ENCODE measurements around the gene OGFOD3. TPM values are rescaled to one million over a fixed set of nuclear protein-coding genes. Genes with fewer than 3 reads are reported as not detected.

The OGFOD3 gene
- total RNA-seq, 1 donor from 2014 or later, result 15.7 TPM

DNA sequence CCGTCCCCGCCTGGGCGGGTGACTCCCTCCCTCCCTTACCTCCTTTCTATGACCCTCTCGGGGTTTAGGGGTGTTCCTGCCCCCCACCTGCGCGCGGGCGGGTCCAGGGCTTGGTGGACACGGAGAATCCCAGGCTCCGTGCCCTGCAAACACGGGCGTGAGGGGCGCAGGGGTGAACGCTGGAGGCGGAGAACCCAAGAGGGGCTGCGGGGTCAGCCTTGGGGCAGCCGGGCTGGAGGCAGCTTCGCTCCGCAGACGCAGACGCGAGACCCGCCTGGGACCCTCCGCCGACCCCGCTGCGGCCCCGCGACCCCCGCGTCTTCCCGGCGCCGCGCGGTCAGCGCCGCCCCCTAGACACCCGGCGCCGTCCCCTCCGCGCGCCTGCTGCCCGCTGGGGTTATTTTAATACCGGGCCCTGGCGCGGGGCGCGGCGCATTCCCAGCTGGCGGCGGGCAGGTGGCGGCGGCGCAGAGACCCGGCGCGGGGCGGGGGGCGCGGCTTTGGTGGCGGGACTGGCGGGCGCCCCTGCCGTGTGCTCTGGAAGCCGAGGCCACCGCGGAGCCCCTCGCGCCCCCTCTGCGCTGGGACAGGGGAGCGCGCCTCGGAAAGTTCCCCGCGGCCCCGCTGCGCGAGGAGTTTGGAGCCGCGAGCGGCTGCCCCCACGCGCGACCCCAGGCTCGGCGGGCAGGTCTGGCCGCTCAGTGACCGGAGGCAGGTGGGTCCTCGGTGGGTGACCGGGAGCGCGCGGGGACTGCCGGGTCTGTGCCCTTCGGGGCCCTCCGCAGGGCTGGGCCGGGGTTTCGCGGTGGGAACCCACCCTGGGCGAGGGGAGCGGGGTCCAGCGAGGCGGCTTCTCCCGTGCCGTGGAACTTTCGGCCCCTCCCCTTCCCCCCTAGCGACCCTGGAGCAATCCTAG, 46.8 kb downstream of the OGFOD3 start, which contains the start of gene UTS2R:
TSS of gene UTS2R (plus strand) at position 433 of the 916 bp plus-strand sequence. CDS start 2,560 bp downstream, outside the sequence.
- no peak within 1 kb of the TSS for H3K27ac Mint-ChIP-seq (ENCODE audit: unreplicated experiment)
- peaks cover 10% of the 10 kb centered on the region for H3K27me3 Mint-ChIP-seq (ENCODE audit: unreplicated experiment)
- peaks cover 4% of the 10 kb centered on the region for H3K4me1 Mint-ChIP-seq (ENCODE audit: unreplicated experiment)
- H3K9me3 Mint-ChIP-seq (ENCODE audit: unreplicated experiment), result no peaks in the 10 kb centered on the region
- no peak for DNase-seq (ENCODE audit: low spot score)
- H3K36me3 Mint-ChIP-seq (ENCODE audit: low read depth, unreplicated experiment), result no peaks in the 10 kb centered on the region
- TF ChIP-seq, protein P1, sequence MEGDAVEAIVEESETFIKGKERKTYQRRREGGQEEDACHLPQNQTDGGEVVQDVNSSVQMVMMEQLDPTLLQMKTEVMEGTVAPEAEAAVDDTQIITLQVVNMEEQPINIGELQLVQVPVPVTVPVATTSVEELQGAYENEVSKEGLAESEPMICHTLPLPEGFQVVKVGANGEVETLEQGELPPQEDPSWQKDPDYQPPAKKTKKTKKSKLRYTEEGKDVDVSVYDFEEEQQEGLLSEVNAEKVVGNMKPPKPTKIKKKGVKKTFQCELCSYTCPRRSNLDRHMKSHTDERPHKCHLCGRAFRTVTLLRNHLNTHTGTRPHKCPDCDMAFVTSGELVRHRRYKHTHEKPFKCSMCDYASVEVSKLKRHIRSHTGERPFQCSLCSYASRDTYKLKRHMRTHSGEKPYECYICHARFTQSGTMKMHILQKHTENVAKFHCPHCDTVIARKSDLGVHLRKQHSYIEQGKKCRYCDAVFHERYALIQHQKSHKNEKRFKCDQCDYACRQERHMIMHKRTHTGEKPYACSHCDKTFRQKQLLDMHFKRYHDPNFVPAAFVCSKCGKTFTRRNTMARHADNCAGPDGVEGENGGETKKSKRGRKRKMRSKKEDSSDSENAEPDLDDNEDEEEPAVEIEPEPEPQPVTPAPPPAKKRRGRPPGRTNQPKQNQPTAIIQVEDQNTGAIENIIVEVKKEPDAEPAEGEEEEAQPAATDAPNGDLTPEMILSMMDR (IDR thresholded peaks at IDR 0.05; ENCODE audit: unreplicated experiment), result no peak
- no peak within 1 kb of the TSS for H3K4me3 Mint-ChIP-seq (ENCODE audit: unreplicated experiment)

- no peak for DNase-seq (ENCODE audit: low spot score)
- H3K4me1 Mint-ChIP-seq (ENCODE audit: unreplicated experiment), result peaks cover 4% of the 10 kb centered on the region
- no peak overlapping the region for H3K4me3 Mint-ChIP-seq (ENCODE audit: unreplicated experiment)
- no peaks in the 10 kb centered on the region for H3K36me3 Mint-ChIP-seq (ENCODE audit: low read depth, unreplicated experiment)
- no peaks in the 10 kb centered on the region for H3K9me3 Mint-ChIP-seq (ENCODE audit: unreplicated experiment)
- TF ChIP-seq, protein P1 (IDR thresholded peaks at IDR 0.05; ENCODE audit: unreplicated experiment), result no peak
- peaks cover 9% of the 10 kb centered on the region for H3K27me3 Mint-ChIP-seq (ENCODE audit: unreplicated experiment)
- H3K27ac Mint-ChIP-seq (ENCODE audit: unreplicated experiment), result no peak overlapping the region
These were observed 47.7 kb downstream of the OGFOD3 start for GRCh38 chr17:82370471-82371332.

DNA sequence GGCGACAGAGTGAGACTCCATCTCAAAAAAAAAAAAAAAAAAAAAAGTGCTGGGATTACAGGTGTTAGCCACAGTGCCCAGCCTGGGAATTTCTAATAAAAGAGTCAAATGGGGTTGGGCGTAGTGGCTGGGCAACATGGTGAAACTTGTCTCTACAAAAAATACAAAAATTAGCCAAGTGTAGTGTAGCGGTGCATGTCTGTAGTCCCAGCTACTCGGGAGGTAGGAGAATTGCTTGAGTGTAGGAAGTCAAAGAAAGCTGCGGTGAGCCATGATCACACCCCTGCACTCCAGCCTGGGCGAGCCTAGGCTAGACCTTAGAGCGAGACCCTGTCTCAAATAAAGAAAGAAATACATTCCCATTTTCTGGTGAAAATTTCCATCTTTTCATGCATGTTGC, 49.2 kb downstream of the OGFOD3 start:
- H3K27me3 Mint-ChIP-seq (ENCODE audit: unreplicated experiment), result peaks cover 9% of the 10 kb centered on the region
- H3K27ac Mint-ChIP-seq (ENCODE audit: unreplicated experiment), result no peak overlapping the region
- TF ChIP-seq, protein P1 (IDR thresholded peaks at IDR 0.05; ENCODE audit: unreplicated experiment), result no peak
- peaks cover 7% of the 10 kb centered on the region for H3K4me1 Mint-ChIP-seq (ENCODE audit: unreplicated experiment)
- no peak for DNase-seq (ENCODE audit: low spot score)
- H3K4me3 Mint-ChIP-seq (ENCODE audit: unreplicated experiment), result no peak overlapping the region
- no peaks in the 10 kb centered on the region for H3K9me3 Mint-ChIP-seq (ENCODE audit: unreplicated experiment)
- H3K36me3 Mint-ChIP-seq (ENCODE audit: low read depth, unreplicated experiment), result peaks cover 4% of the 10 kb centered on the region

GRCh38 chr17:82367724-82368524, 50.5 kb downstream of the OGFOD3 start:
- H3K4me3 Mint-ChIP-seq (ENCODE audit: unreplicated experiment), result no peak overlapping the region
- TF ChIP-seq, protein P1 (IDR thresholded peaks at IDR 0.05; ENCODE audit: unreplicated experiment), result no peak
- no peaks in the 10 kb centered on the region for H3K9me3 Mint-ChIP-seq (ENCODE audit: unreplicated experiment)
- DNase-seq (ENCODE audit: low spot score), result no peak
- peaks cover 7% of the 10 kb centered on the region for H3K4me1 Mint-ChIP-seq (ENCODE audit: unreplicated experiment)
- H3K27me3 Mint-ChIP-seq (ENCODE audit: unreplicated experiment), result peaks cover 9% of the 10 kb centered on the region
- peaks cover 4% of the 10 kb centered on the region for H3K36me3 Mint-ChIP-seq (ENCODE audit: low read depth, unreplicated experiment)
- no peak overlapping the region for H3K27ac Mint-ChIP-seq (ENCODE audit: unreplicated experiment)

Measured in endothelial cell (in vitro differentiated cells).